ENCODE measurements around the gene C19orf44.
"Not testable (repeated sequence)": the region's sequence is repeated elsewhere in the genome, so short reads cannot be mapped to it uniquely, and the experiment has no call there.

The C19orf44 gene

GRCh38 chr19:16466802-16467427 lies 29.3 kb upstream of the C19orf44 start:
- FAIRE-seq; DNase-seq (ENCODE audit: insufficient read length, low spot score): not testable (repeated sequence)

- DNase-seq (ENCODE audit: insufficient read length, low spot score), result no peak
- no peak for FAIRE-seq
Measured at GRCh38 chr19:16467581-16467980, 28.6 kb upstream of the C19orf44 start.

GRCh38 chr19:16470541-16470910 lies 25.7 kb upstream of the C19orf44 start:
- FAIRE-seq (no peak), DNase-seq (ENCODE audit: insufficient read length, low spot score) (no peak)

- FAIRE-seq (no peak), DNase-seq (ENCODE audit: insufficient read length, low spot score) (no peak)
Measured at GRCh38 chr19:16470911-16471811, 25.0 kb upstream of the C19orf44 start.

GRCh38 chr19:16472559-16472899 lies 23.7 kb upstream of the C19orf44 start:
- DNase-seq (ENCODE audit: insufficient read length, low spot score); FAIRE-seq: not testable (repeated sequence)

GRCh38 chr19:16472992-16473391 lies 23.2 kb upstream of the C19orf44 start:
- DNase-seq (ENCODE audit: insufficient read length, low spot score) (no peak), FAIRE-seq (no peak)

GRCh38 chr19:16473875-16474392 lies 22.3 kb upstream of the C19orf44 start:
- no peak for FAIRE-seq
- no peak for DNase-seq (ENCODE audit: insufficient read length, low spot score)

GRCh38 chr19:16476401-16476800 lies 19.8 kb upstream of the C19orf44 start:
- FAIRE-seq, result no peak
- DNase-seq (ENCODE audit: insufficient read length, low spot score), result no peak

GRCh38 chr19:16477311-16477710 lies 18.9 kb upstream of the C19orf44 start:
- DNase-seq (ENCODE audit: insufficient read length, low spot score) (no peak), FAIRE-seq (no peak)

- DNase-seq (ENCODE audit: insufficient read length, low spot score), result no peak
- FAIRE-seq, result no peak
Measured at GRCh38 chr19:16482745-16483144, 13.4 kb upstream of the C19orf44 start.

- DNase-seq (ENCODE audit: insufficient read length, low spot score); FAIRE-seq: not testable (repeated sequence)
Measured at GRCh38 chr19:16486476-16486875, 9.7 kb upstream of the C19orf44 start.

GRCh38 chr19:16496613-16496983 lies 404 bp downstream of the C19orf44 start:
- FAIRE-seq (no peak), DNase-seq (ENCODE audit: insufficient read length, low spot score) (no peak)

GRCh38 chr19:16497042-16497441 lies 848 bp downstream of the C19orf44 start:
- DNase-seq (ENCODE audit: insufficient read length, low spot score) (no peak), FAIRE-seq (no peak)

- DNase-seq (ENCODE audit: insufficient read length, low spot score) (no peak), FAIRE-seq (no peak)
Measured at GRCh38 chr19:16497837-16498236, 1.6 kb downstream of the C19orf44 start.

GRCh38 chr19:16504271-16504670 lies 8.1 kb downstream of the C19orf44 start:
- no peak for FAIRE-seq
- no peak for DNase-seq (ENCODE audit: insufficient read length, low spot score)

GRCh38 chr19:16506161-16506560 lies 10.0 kb downstream of the C19orf44 start:
- FAIRE-seq, result not testable (repeated sequence)

GRCh38 chr19:16506961-16507360 lies 10.8 kb downstream of the C19orf44 start:
- DNase-seq (ENCODE audit: insufficient read length, low spot score) (no peak), FAIRE-seq (no peak)

More at GRCh38 chr19:16506161-16506560, 10.0 kb downstream of the C19orf44 start:
- not testable (repeated sequence) for DNase-seq (ENCODE audit: insufficient read length, low spot score)

GRCh38 chr19:16508546-16508945 lies 12.4 kb downstream of the C19orf44 start:
- FAIRE-seq (no peak), DNase-seq (ENCODE audit: insufficient read length, low spot score) (no peak)

GRCh38 chr19:16509141-16510061 lies 13.2 kb downstream of the C19orf44 start:
- FAIRE-seq (peak; percentile 23), DNase-seq (ENCODE audit: insufficient read length, low spot score) (no peak)

- not testable (repeated sequence) for FAIRE-seq; DNase-seq (ENCODE audit: insufficient read length, low spot score)
Measured at GRCh38 chr19:16512611-16513010, 16.4 kb downstream of the C19orf44 start.
